Hematopoietic multipotent progenitor cell treated with erythropoietin and hydrocortisone succinate and interleukin-3 and kit ligand, for 8 days (in vitro differentiated cells): ENCODE measurements around the gene TMEM18.

Experiments used
- DNase-seq: peaks from one replicate; pipeline ENCODE4 v3.0.0-alpha.2; 2015

Gene TMEM18

DNA sequence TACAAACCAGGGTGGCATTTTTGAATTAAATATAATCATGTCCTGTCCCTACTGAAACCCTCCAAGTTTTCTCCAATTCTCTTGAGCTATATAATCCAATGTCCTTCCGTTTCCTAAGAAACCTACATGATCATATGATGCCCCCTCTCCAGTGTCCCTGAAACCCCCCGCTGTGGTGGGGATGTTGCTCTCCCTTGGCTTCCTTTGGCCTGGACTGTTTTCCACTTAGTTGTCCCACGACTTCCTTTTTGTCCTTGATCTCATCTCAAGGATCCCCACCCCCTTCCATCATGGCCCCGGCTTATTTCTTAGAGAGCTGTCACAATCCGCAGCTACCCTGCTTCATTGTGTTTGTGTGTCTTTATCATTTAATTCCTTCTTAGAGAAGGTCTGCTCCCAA, 43.8 kb downstream of the TMEM18 start:
- DNase-seq, result no peak

GRCh38 chr2:632471-632870, 44.7 kb downstream of the TMEM18 start:
- DNase-seq, result no peak

- no peak for DNase-seq
These were observed 45.5 kb downstream of the TMEM18 start for GRCh38 chr2:631741-632140.

GRCh38 chr2:630451-631320, 46.5 kb downstream of the TMEM18 start:
- no peak for DNase-seq

DNA sequence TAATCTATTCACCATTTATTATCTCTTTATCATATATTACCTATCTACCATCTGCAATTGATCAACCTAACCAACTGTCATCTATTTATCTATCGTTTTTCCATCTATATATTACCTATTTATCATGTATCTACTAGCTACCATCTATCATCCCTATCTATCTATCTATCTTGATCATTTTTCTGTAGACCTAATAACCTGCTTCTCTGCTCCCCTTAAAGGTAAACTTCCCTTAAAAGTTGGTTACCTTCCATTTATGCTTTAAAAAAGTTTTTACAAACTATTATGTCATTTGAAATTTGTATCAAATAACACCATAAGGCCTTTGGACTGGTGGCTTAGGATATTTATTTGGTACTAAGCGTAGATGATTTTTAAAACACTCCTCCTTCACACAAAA, 47.2 kb downstream of the TMEM18 start:
- no peak for DNase-seq

GRCh38 chr2:628651-629050, 48.6 kb downstream of the TMEM18 start:
- no peak for DNase-seq

DNA sequence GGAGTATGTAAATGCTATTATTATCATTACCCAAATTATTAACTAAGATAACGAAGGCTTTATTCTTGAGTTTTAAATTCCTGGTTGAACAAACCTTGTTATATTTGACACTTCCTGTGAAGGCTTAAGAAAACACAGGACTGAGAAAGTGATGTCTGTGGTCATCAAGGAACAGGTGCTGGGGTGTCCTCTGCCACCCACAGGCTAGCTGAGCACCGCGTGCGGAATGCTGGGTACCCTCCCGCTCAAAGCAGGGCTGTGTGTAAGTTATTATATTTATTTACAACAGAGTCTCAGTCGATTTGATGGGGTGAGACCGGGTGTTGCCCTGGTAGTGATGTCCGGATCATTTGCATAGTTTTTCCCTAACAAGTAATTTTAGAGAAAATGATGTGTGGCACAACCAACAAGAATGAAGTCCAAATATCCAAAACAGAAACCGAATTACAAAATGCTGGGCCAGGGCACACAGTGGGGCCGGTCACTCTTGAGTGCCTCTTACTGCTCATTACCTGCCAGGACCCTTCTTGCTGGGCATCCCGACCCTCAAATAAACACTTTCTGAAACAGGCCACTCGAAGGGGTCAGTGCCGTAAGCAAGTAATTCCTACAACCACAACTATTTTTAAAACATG, 49.2 kb downstream of the TMEM18 start:
- DNase-seq, result no peak

- DNase-seq, result no peak
These were observed 49.9 kb downstream of the TMEM18 start for GRCh38 chr2:627340-627709.

DNA sequence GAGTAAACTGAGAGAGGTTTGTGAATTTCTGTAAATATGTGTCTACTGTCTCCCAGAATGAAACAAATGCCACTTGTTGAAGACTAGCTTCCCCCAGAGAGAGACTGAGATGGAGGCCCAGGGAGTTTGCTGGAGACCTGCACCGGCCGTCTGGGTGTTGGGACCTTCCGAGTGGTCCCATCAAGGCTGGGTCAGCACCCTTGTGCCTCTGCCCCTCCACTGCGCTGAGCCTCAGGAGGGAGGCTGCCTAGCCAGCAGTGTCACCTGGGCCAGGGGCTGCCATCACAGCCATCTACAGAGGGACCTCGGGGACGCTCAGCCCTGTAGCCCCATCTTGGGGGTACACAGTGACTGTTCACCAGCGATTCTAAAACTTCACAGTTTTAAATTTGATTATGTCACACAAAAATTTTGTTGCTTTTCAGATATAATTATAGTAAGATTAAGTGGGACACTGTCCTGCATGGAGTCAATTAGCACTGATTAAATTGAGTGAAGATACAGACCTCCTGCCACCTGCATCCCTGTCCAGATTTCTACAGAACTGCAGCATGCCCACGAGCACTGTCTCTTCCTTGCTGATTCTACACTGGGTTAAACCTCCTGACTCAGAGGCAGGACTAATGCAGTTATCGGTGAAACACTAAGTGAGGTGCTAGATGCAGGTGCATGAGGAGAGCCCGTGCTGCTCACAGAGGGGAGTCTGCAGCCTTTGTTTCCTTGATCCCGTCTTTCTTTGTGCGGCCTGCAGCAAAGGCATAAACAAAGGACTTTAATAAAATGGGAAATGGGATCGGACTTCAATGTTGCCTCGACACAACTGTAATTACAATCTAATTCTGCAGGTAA, 50.5 kb downstream of the TMEM18 start:
- no peak for DNase-seq

DNA sequence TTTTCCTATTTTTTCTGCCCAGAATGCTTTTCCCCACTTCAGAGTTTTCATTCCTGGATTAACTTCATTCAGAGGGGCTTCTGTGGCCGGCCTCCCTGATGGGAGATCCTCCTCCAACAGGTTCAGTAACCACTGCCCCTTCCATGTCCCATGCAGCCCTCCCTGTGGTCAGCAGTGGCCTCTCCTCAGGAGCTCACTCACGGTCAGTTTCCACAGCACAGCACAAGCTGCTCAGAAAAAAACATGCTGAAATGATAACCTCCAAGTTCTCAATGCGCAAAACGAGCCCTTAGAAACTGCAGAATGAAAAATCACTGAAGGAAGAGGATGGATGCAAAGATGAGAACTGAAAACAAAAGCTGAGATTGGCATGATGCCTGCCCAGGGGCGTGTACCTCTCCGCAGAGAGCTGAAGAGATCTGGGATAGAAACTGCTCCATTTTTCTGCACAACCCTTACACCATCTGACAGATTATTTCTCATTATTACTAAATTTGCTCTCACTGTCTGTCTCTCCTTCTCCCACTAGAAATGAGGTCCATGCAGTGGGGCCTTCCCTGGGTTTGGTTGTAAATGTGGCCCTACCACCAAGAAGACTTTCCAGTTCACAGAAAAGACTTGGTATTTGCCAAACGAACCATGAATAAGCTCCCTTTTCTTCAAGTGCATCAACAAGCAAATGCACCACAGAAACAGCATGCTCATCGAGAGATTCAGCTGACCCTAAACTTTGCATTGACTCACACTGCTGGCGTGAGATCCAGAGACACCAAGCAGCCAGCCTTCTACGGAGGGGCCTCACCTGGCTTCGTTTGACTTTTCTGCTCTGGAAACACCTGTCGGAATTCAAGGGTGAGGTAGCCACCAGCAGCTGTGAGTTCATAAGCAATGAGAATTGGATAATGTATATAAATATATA, 51.5 kb downstream of the TMEM18 start:
- no peak for DNase-seq

- no peak for DNase-seq
These were observed 52.5 kb downstream of the TMEM18 start for GRCh38 chr2:624551-625347.

GRCh38 chr2:624096-624495, 53.1 kb downstream of the TMEM18 start:
- DNase-seq, result no peak

GRCh38 chr2:623130-623922, 53.9 kb downstream of the TMEM18 start:
- no peak for DNase-seq

DNA sequence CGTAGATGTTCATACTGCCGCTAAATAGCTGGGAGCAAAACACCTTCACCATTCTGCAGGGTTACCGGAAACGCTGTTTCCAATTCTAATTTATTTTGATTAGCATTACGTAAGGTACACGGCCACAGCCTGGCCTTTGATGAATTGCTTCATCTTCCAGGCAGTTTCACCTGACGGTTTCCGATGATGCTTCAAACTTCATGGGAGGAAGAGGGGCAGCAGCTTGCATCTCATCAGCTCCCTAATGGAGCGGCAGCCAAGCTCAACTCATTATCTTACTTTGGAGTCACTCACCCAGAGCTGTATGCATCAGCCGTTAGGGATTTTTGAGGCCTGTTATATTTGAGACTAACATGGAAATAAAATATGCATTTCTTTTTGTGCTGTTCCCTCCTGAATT, 54.8 kb downstream of the TMEM18 start:
- DNase-seq, result no peak

DNA sequence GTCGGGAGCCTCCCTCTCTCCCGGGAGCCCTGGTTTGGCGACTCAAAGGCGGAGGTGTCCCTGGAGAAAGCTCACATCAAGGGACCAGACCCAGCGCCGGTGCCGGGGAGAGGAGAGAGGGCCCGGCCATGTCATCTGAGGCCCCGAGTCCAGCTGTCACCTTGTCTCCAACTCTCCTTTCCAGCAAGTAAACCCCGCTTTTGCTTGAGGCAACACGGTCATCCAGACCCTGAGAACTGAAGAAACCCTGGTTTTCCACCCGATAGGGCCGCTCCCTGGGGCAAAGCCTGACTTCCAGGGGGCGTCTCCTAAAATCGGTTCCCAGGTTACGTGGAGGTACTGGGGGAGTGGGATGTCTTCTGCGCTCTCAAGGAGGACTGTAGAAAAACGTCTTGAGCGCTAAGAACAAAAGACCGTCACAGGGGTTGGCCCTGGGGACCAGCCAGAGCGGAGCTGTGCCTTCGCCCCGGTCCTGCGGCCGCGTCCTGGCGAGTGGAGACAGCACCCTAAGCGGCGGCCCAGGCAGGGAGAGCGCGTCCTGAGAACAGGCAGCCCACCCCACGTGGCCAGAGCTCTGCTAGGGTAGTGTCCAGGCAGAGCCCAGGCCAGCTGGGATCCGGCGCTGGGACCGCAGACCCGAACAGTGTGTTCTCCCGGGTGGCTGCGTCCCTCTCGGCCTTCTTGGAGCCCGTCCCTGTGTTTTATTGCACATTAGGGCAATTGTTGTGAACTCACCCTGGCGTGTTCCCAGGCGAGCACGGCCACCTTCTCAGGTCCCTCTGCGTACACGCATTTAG, 55.7 kb downstream of the TMEM18 start:
- DNase-seq, result no peak

DNA sequence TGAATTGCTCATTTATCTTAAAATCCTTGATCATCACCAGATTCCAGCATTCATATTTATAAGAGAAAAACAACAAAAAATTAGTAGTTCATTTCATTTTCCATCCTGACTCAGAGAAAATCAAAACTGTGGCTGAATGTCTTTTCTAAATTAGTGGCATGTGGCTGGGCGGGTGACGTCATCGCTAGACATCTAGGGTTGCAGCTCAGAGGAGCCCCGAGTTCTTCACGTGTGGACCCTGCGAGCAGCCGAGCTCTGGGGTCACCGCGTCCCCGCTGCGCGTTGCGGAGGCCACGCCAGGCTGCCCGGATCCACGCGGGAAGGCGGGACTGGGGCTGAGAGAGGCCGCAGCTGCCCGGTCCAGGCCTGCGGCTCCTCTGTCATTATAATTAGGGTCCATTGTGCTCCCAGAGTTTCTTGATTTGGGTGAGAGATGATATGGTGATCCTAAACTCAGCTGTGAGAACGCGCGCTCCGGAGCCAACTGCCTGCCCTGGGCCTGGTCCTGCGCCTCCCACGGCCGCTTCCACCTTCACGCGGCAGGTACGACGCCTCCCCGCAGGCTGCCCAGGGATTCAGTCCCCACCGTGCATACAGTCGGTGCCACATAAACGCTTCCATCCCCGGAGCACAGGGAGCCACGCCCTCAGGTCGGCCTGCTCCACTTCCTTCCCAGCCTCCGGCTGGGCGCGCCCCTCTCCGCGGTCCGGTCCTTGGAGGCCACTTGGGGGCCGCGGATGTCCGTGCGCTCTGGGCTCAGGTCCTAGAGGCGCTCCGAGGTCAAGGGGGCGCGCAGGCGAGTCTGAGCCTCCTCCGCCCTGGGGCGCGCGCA, 56.5 kb downstream of the TMEM18 start:
- DNase-seq, result no peak

GRCh38 chr2:620004-620403, 57.2 kb downstream of the TMEM18 start:
- DNase-seq, result no peak

DNA sequence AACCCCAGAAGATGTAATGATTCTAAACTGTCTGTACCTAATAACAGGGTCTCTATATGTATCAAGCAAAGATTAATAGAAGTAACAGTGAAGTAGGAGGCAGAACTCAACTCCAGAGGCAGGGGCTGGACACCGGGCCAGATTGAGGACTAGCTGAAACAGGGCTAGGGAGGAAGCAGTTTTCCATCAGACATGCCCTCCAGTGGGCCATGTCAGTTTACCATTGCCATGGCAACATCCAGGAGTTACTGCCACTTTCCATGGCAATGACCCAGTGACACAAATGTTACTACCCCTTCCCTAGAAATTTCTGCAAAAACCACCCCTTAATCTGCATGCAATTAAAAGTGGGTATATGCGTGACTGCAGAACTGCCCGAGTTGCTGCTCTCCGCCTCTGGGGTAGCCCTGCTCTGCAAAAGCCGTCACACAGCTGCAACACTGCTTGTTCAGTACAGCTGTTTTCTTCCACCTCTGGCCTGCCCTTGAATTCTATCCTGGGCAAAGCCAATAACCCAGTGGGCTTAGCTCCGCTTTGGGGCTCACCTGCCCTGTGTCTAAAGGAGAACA, 58.7 kb downstream of the TMEM18 start:
- DNase-seq, result no peak

DNA sequence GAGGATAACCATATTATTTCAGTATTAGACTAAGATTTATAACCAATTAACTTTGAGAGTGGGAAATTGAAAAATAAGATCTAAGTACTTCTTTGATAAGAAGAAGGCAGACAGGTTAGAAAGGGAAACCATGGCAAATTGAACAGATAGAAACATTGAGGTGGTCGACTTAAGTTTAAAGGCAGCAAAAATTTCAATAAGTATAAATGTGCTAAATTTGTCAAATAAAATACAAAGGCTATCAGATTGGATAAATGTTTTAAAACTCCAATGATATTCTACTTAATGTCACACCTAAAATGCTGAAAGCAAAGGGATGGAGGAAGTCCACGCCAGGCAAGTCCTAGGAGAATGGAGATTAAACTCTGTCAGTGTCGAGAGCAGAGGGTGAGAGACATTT, 59.2 kb downstream of the TMEM18 start:
- DNase-seq, result no peak
